Fibroblast of villous mesenchyme (primary cell): Measurements from ENCODE around the gene EYS. TPM values are rescaled to one million over a fixed set of nuclear protein-coding genes. Genes with fewer than 3 reads are reported as not detected.

Experiments
- DNase-seq: peaks from one replicate; pipeline ENCODE4 v3.0.0-alpha.2; 2010; ENCODE audit warnings: low read depth
- H3K4me3 ChIP-seq: 2 replicates; pipeline ENCODE4 v1.5.1; 2011; ENCODE audit warnings: low read depth, mild to moderate bottlenecking, low read length
- total RNA-seq: library from RNA; depleted of rRNA; stranded (reverse); fragments of >200 nt; gene quantifications from 2 replicates; pipeline ENCODE4 v1.2.3, GENCODE V29; 2012
- TF ChIP-seq, protein P1 (sequence below): IDR thresholded peaks from 2 replicates; pipeline ENCODE4 v1.5.1; 2012; ENCODE audit warnings: low read depth, mild to moderate bottlenecking, low read length; ENCODE audit not compliant: insufficient read depth

EYS gene
- total RNA-seq, 1 donor: under 0.01 TPM

DNA sequence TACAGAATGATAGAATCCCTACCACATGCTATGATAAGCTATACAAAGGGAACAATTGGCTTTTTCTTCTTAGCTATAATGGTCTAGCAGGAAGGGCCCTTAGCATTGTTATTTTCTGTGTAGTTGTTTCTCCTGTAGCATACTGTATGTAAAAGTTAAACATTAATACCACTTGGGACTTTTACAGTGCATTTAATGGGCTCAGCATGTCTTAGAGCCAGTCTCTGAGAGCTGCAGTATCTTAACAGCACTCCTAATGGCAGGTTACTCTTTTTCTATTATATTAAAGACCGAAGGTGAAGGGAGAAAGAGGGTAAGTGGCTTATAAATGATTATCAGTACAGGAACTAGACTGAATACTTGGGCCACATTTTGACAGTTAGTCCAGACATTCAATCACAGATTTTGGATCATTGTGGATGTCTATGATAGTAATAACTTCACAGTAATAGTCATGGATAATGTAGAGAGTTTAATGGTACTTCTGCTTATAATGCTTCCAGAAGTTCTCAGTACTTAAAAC lies 1780.7 kb downstream of the EYS start:
- TF ChIP-seq, protein P1, sequence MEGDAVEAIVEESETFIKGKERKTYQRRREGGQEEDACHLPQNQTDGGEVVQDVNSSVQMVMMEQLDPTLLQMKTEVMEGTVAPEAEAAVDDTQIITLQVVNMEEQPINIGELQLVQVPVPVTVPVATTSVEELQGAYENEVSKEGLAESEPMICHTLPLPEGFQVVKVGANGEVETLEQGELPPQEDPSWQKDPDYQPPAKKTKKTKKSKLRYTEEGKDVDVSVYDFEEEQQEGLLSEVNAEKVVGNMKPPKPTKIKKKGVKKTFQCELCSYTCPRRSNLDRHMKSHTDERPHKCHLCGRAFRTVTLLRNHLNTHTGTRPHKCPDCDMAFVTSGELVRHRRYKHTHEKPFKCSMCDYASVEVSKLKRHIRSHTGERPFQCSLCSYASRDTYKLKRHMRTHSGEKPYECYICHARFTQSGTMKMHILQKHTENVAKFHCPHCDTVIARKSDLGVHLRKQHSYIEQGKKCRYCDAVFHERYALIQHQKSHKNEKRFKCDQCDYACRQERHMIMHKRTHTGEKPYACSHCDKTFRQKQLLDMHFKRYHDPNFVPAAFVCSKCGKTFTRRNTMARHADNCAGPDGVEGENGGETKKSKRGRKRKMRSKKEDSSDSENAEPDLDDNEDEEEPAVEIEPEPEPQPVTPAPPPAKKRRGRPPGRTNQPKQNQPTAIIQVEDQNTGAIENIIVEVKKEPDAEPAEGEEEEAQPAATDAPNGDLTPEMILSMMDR: no peak
- H3K4me3 ChIP-seq: no peak overlapping the region
- no peak for DNase-seq

DNA sequence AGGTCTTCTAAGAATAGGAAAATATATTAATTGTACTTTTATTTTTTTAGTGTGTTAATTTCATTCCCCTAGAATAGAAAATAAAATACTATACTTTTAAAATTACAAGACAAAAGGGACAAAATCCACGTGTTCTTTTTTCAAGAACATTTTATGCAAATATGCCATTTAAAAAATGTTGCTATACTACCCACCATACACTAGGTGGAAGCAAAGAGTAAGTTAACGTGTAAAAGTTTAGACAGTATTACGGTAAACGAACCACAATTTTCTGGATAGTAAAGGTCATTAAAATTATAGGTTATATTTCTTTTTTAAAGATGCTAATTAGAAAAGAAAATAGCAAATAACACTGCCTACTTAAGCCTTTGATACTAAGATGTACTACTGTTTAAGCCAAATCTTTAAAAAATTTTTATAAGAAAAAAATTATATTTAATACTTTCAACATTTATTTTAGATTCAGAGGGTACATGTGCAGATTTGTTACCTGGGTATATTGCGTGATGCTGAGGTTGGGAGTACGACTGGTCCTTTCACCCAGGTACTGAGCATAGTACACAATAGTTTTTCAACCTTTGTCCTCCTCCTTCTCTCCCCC lies 1783.8 kb downstream of the EYS start:
- peak; percentile 57 for DNase-seq
- H3K4me3 ChIP-seq: no peak overlapping the region
- TF ChIP-seq, protein P1: peak; percentile 66

DNA sequence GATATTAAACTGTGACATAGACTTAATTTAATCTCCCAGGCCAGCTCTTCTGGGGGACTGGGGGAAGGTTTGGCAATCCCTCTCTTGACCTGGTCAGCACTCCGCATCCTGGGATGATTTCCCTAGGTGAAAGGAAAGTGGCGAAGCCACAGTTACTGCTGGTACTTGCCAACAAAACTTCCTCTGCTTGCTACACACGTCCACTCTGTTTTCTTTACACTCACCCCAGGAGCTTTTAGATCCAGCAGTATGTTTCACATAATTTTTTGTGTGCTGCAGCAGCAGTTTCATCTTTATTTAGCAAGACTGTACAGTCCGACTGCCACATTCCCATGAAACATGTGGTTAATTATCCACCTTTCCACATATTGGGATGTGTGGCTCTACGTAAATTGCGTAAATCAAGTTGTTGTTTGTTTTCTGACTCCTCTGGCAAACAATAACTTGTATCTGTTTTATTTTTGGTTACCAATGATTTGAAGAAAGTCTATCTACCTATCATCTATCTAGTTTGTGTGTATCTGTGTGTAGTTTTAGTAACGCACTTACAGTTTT lies 1787.4 kb downstream of the EYS start:
- DNase-seq: no peak
- TF ChIP-seq, protein P1: no peak
- H3K4me3 ChIP-seq: no peak overlapping the region

DNA sequence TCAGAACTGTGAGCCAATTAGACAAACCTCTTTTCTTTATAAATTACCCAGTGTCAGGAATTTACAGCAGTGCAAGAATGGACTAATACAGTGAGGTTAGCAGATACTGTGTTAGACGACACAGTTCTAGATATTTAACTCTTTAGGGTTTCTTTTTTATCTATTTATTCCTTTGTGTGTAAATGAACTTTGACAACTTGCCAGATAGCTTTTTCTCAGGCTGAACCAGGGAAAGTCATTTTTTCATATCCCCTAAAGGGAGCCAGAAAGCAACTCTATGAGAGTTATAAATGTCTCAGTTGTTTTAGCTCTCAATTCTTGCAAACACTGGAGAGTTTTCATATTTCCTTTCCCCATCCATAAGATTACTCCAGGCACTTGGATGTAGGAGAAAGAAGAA lies 1794.1 kb downstream of the EYS start:
- DNase-seq: no peak
- H3K4me3 ChIP-seq: no peak overlapping the region
- TF ChIP-seq, protein P1: no peak

DNA sequence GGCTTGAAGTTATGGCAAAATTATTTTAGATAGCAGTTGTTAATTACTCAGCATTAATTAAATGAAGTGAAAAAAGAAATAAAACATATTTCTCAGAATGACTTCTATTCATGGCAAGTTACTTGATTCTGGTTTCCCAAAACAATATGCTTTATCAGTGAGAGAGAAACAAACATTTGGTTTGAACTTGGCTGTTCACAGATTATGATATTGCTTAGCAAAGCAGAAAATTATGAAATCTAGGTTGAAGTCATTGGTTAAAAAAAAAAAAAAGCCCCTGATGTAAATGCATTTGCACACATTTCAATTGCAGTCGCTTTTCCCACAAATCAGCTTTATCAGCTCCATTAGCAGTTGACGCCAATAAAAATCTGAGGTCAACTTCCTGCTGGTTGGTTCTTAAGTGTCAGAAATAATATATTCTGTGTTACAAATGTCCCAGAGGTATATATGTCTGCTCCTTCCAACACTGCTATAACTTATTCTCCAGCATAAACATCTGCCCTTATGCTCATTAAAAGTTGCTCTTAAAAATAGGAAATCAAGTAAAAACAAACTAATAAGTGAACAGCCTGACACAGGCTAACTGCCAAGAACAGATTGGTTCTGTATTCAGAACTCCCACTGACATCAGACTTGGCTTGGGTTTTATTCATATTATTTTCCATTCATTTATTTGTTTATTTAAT lies 1796.0 kb downstream of the EYS start:
- peak; percentile 88 for DNase-seq
- TF ChIP-seq, protein P1: no peak

DNA sequence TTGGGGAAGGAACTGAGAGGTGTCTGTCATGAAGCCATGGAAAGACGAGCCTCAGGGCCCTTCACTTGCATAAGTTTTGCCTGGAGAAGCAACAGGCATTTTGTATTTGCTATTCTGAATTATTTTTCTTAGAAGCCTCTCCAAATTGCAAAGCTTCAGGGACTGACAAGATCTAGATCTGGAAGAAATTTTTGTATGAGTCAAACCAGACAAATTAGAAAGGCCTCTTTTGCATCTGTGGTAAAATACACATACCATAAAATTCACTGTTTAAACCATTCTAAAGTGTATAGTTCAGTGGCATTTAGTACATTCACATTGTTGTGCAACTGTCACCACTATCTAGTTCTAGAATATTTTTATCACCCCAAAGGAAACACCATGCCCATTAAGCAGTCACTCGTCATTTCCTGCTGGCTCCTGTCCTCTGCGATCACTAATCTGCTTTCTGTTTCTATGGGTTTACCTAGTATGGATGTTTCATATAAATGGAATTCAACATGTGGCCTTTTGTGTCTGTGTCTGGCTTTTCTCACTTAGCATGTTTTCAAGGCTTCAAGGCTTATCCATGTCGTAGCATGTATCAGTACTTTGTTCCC lies 1802.3 kb downstream of the EYS start:
- peak; percentile 99 for DNase-seq

More for the DNA sequence above, 1796.0 kb downstream of the EYS start:
- no peak overlapping the region for H3K4me3 ChIP-seq

More for the DNA sequence above, 1802.3 kb downstream of the EYS start:
- TF ChIP-seq, protein P1: no peak
- no peak overlapping the region for H3K4me3 ChIP-seq
